BJ (cell line): ENCODE results near the gene NUP58. TPM values are rescaled to one million over a fixed set of nuclear protein-coding genes. Genes with fewer than 3 reads are reported as not detected.

Experiments
- CTCF ChIA-PET: fragments of 350-600 bp; formaldehyde crosslinking; extraction: SDS; loops from one replicate; lab custom pipeline; 2021; ENCODE audit warnings: antibody characterized with exemption, inconsistent platforms; lab: Yijun Ruan, JAX
- POLR2A ChIA-PET: fragments of 300-600 bp; sonication (Branson Sonifier 250); formaldehyde crosslinking; extraction: SDS; loops from one replicate; lab custom pipeline; 2021; ENCODE audit warnings: antibody characterized with exemption; lab: Charles Lee
- DNase-seq: peaks from one replicate; pipeline ENCODE4 v3.0.0-alpha.2; 2011; ENCODE audit warnings: low read depth
- H3K27me3 ChIP-seq: 2 replicates; pipeline ENCODE4 v1.6.0; 2011; ENCODE audit warnings: low read length; ENCODE audit not compliant: control insufficient read depth, insufficient read depth
- H3K36me3 ChIP-seq: 2 replicates; pipeline ENCODE4 v1.5.1; 2011; ENCODE audit warnings: low read length; ENCODE audit not compliant: control insufficient read depth, insufficient read depth
- H3K4me3 ChIP-seq: 2 replicates; pipeline ENCODE4 v1.5.1; 2011; ENCODE audit warnings: low read depth, mild to moderate bottlenecking, control low read depth, low read length
- CTCF ChIP-seq: IDR thresholded peaks from 2 replicates; pipeline ENCODE4 v1.5.1; 2011; ENCODE audit warnings: low read depth, mild to moderate bottlenecking, control low read depth, inconsistent platforms, low read length, moderate library complexity; ENCODE audit not compliant: insufficient read depth
- polyA plus RNA-seq: library from polyadenylated mRNA; depleted of rRNA; stranded (reverse); fragments of >200 nt; gene quantifications from 2 replicates; pipeline ENCODE4 v1.2.3, GENCODE V29; 2011

NUP58 gene
- polyA plus RNA-seq, 1 experiment: 20.4 TPM

GRCh38 chr13:25347151-25347550, 45.7 kb downstream of the NUP58 start:
- POLR2A ChIA-PET: no interaction called here
- no peak for TF ChIP-seq CTCF
- CTCF ChIA-PET: no interaction called here
- DNase-seq: no peak
- no peaks in the 10 kb centered on the region for H3K36me3 ChIP-seq
- H3K27me3 ChIP-seq: no peaks in the 10 kb centered on the region
- H3K4me3 ChIP-seq: no peak overlapping the region

- TF ChIP-seq CTCF: no peak
- DNase-seq: no peak
- ChIA-PET POLR2A (no interaction called here), CTCF (interaction anchor here (1.0 kb wide), 1 partner anchor 25 kb away, joined by 3 read pairs; no protein-coding TSS in a partner anchor)
- no peaks in the 10 kb centered on the region; the same call in 1 of the 2 replicates for H3K27me3 ChIP-seq
- H3K36me3 ChIP-seq: no peaks in the 10 kb centered on the region
- no peak overlapping the region for H3K4me3 ChIP-seq
These were observed 50.0 kb downstream of the NUP58 start for GRCh38 chr13:25351404-25351803.

GRCh38 chr13:25352230-25352629, 50.8 kb downstream of the NUP58 start:
- no peak for TF ChIP-seq CTCF
- ChIA-PET CTCF (interaction anchor here (1.0 kb wide), 1 partner anchor 24 kb away, joined by 3 read pairs; no protein-coding TSS in a partner anchor), POLR2A (no interaction called here)
- H3K4me3 ChIP-seq: no peak overlapping the region
- H3K27me3 ChIP-seq: no peaks in the 10 kb centered on the region; the same call in 1 of the 2 replicates
- no peaks in the 10 kb centered on the region for H3K36me3 ChIP-seq
- DNase-seq: no peak

GRCh38 chr13:25352806-25353205, 51.4 kb downstream of the NUP58 start:
- Histone ChIP-seq H3K27me3 (no peaks in the 10 kb centered on the region; the same call in 1 of the 2 replicates), H3K36me3 (no peaks in the 10 kb centered on the region), H3K4me3 (no peak overlapping the region)
- DNase-seq: no peak
- POLR2A ChIA-PET: no interaction called here
- CTCF ChIA-PET: no interaction called here
- no peak for TF ChIP-seq CTCF

GRCh38 chr13:25353344-25353743, 51.9 kb downstream of the NUP58 start:
- Histone ChIP-seq H3K4me3 (no peak overlapping the region), H3K27me3 (no peaks in the 10 kb centered on the region; the same call in 1 of the 2 replicates), H3K36me3 (no peaks in the 10 kb centered on the region)
- ChIA-PET POLR2A (no interaction called here), CTCF (no interaction called here)
- no peak for DNase-seq
- TF ChIP-seq CTCF: no peak
